Measurements from ENCODE around the gene MRPL34. TPM values are rescaled to one million over a fixed set of nuclear protein-coding genes. Genes with fewer than 3 reads are reported as not detected.

Gene MRPL34
- total and polyA plus RNA-seq, 9 of the 15 experiments (the other 6 are each of a cell fraction or from before 2014, with no cell fraction given) = 11.5 to 256 (median 72.5) TPM

GRCh38 chr19:17334414-17335409 is 29.0 kb downstream of the MRPL34 start, which contains the start of gene ANO8 (continued):
- TF ChIP-seq, protein P1, sequence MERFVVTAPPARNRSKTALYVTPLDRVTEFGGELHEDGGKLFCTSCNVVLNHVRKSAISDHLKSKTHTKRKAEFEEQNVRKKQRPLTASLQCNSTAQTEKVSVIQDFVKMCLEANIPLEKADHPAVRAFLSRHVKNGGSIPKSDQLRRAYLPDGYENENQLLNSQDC (CRISPR knock-in tag; IDR thresholded peaks at IDR 0.05) = peak; percentile 63; the same call in 1 of the 2 replicates
- no peak for TF ChIP-seq SUPT5H (IDR thresholded peaks at IDR 0.05)
- peak; percentile 81; the same call in 1 of the 2 replicates for TF ChIP-seq ZNF282 (CRISPR knock-in tag; IDR thresholded peaks at IDR 0.05)
- no peak for TF ChIP-seq CHD2 (IDR thresholded peaks at IDR 0.05; ENCODE audit: low read depth, low read length)
- TF ChIP-seq NCOA1 (IDR thresholded peaks at IDR 0.05; ENCODE audit: low read depth) = peak; percentile 65; the same call in 1 of the 2 replicates
- peak; percentile 64 for TF ChIP-seq HCFC1 (IDR thresholded peaks at IDR 0.05; ENCODE audit: low read depth, low read length)
- no peak for TF ChIP-seq BRF1 (IDR thresholded peaks at IDR 0.05; ENCODE audit: borderline replicate concordance, extremely low read depth, insufficient read length)
- TF ChIP-seq, protein P2, sequence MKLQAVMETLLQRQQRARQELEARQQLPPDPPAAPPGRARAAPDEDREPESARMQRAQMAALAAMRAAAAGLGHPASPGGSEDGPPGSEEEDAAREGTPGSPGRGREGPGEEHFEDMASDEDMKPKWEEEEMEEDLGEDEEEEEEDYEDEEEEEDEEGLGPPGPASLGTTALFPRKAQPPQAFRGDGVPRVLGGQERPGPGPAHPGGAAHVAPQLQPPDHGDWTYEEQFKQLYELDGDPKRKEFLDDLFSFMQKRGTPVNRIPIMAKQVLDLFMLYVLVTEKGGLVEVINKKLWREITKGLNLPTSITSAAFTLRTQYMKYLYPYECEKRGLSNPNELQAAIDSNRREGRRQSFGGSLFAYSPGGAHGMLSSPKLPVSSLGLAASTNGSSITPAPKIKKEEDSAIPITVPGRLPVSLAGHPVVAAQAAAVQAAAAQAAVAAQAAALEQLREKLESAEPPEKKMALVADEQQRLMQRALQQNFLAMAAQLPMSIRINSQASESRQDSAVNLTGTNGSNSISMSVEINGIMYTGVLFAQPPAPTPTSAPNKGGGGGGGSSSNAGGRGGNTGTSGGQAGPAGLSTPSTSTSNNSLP (IDR thresholded peaks at IDR 0.05; ENCODE audit: borderline replicate concordance, low read depth, low read length) = peak; percentile 53; the same call in 1 of the 2 replicates
- peak; percentile 81 for TF ChIP-seq RBM22 (IDR thresholded peaks at IDR 0.05; ENCODE audit: low read depth, low read length, poor library complexity, severe bottlenecking)
- TF ChIP-seq ZC3H11A (IDR thresholded peaks at IDR 0.05; ENCODE audit: low read depth, low read length) = 0 out of 2 replicates have a peak, but pooled peaks have one; percentile 67
- TF ChIP-seq RBM14 (IDR thresholded peaks at IDR 0.05; ENCODE audit: borderline replicate concordance, insufficient read depth, low read depth, low read length) = no peak
- TF ChIP-seq PTTG1 (tag; IDR thresholded peaks at IDR 0.05; ENCODE audit: low read depth) = no peak
- TF ChIP-seq DMBX1 (CRISPR knock-in tag; IDR thresholded peaks at IDR 0.05; ENCODE audit: borderline replicate concordance) = peak; percentile 39; the same call in 1 of the 2 replicates
- TF ChIP-seq GATAD2A (IDR thresholded peaks at IDR 0.05) = no peak
- 0 out of 2 replicates have a peak, but pooled peaks have one; percentile 18 for TF ChIP-seq RFX5 (IDR thresholded peaks at IDR 0.05; ENCODE audit: low read depth, low read length)
- TF ChIP-seq SIX5 (IDR thresholded peaks at IDR 0.05; ENCODE audit: borderline replicate concordance in 1 of 2, insufficient read depth in 1 of 2, low read depth in 1 of 2, low read length in 2 of 2) = no peak
- TF ChIP-seq, protein P3, sequence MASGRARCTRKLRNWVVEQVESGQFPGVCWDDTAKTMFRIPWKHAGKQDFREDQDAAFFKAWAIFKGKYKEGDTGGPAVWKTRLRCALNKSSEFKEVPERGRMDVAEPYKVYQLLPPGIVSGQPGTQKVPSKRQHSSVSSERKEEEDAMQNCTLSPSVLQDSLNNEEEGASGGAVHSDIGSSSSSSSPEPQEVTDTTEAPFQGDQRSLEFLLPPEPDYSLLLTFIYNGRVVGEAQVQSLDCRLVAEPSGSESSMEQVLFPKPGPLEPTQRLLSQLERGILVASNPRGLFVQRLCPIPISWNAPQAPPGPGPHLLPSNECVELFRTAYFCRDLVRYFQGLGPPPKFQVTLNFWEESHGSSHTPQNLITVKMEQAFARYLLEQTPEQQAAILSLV (tag; IDR thresholded peaks at IDR 0.05) = no peak
- TF ChIP-seq ZNF507 (tag; conservative IDR thresholded peaks at IDR 0.05) = no peak
- TF ChIP-seq, protein P4, sequence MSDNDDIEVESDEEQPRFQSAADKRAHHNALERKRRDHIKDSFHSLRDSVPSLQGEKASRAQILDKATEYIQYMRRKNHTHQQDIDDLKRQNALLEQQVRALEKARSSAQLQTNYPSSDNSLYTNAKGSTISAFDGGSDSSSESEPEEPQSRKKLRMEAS (CRISPR knock-in tag; IDR thresholded peaks at IDR 0.05) = no peak; the same call in 1 of the 2 replicates
- TF ChIP-seq ARHGAP35 (IDR thresholded peaks at IDR 0.05; ENCODE audit: partially characterized antibody) = no peak
- peak; percentile 88 to 93 for TF ChIP-seq SIN3A (IDR thresholded peaks at IDR 0.05; ENCODE audit: borderline replicate concordance in 2 of 2, control insufficient read depth in 1 of 2, low read depth in 2 of 2, low read length in 2 of 2)
- 0 out of 2 replicates have a peak, but pooled peaks have one; percentile 35 for TF ChIP-seq POLR2AphosphoS5 (IDR thresholded peaks at IDR 0.05; ENCODE audit: control insufficient read depth, insufficient read depth, low read depth, low read length)
- TF ChIP-seq KAT7 (CRISPR knock-in tag; IDR thresholded peaks at IDR 0.05; ENCODE audit: borderline replicate concordance) = peak; percentile 89; the same call in 1 of the 2 replicates

All from K562 (cell line).